Measurements from ENCODE around the gene DGCR6L.
"Not testable (repeated sequence)": the region's sequence is repeated elsewhere in the genome, so short reads cannot be mapped to it uniquely, and the experiment has no call there.

Gene DGCR6L

GRCh38 chr22:20274374-20274773 is 45.5 kb downstream of the DGCR6L start:
- not testable (repeated sequence) for DNase-seq

GRCh38 chr22:20273758-20274181 is 46.1 kb downstream of the DGCR6L start:
- no peak for DNase-seq

GRCh38 chr22:20272700-20273099 is 47.2 kb downstream of the DGCR6L start:
- no peak for DNase-seq

- DNase-seq = no peak
Observed at GRCh38 chr22:20272174-20272573, 47.7 kb downstream of the DGCR6L start.

- DNase-seq = no peak
Observed at GRCh38 chr22:20271114-20271994, 48.5 kb downstream of the DGCR6L start.

- not testable (repeated sequence) for DNase-seq
Observed at GRCh38 chr22:20270190-20271113, 49.4 kb downstream of the DGCR6L start.

- DNase-seq = not testable (repeated sequence)
Observed at GRCh38 chr22:20269673-20270072, 50.2 kb downstream of the DGCR6L start.

GRCh38 chr22:20269201-20269600 is 50.7 kb downstream of the DGCR6L start:
- not testable (repeated sequence) for DNase-seq

- DNase-seq = peak; percentile 80
Observed at GRCh38 chr22:20268279-20269012, 51.4 kb downstream of the DGCR6L start, which contains the start of gene RTN4R. RTN4R (minus strand) TSS chr22:20268318; CDS start chr22:20268092, 226 bp downstream.

- DNase-seq = no peak
Observed at GRCh38 chr22:20267441-20268278, 52.2 kb downstream of the DGCR6L start.

- not testable (repeated sequence) for DNase-seq
Observed at GRCh38 chr22:20266667-20267440, 53.0 kb downstream of the DGCR6L start.

- DNase-seq = not testable (repeated sequence)
Observed at GRCh38 chr22:20265772-20266666, 53.8 kb downstream of the DGCR6L start.

GRCh38 chr22:20264614-20265452 is 55.0 kb downstream of the DGCR6L start:
- DNase-seq = no peak
